BLaER1 treated with 17β-estradiol and CSF1 and Interleukin-3, amounts not matched to agents 10 nM and 100 nM (cell line): ENCODE results near the gene CCDC174.
A peak's percentile ranks its signal among the peaks of the same experiment; 100 is the strongest.

Experiments used
- H3K27ac ChIP-seq, 11 experiments: shearing (Covaris generic); formaldehyde crosslinking; 2 replicates each; pipeline ENCODE4 v1.8.1; 2022
- H3K27me3 ChIP-seq, 11 experiments: shearing (Covaris generic); formaldehyde crosslinking; 2 replicates each; pipeline ENCODE4 v1.8.1; 2022
- H3K36me3 ChIP-seq, 11 experiments: shearing (Covaris generic); formaldehyde crosslinking; 2 replicates each; pipeline ENCODE4 v1.8.1; 2022
- H3K4me1 ChIP-seq, 10 experiments: shearing (Covaris generic); formaldehyde crosslinking; 2 replicates each; pipeline ENCODE4 v1.8.1; 2022
- H3K4me2 ChIP-seq, 11 experiments: shearing (Covaris generic); formaldehyde crosslinking; 2 replicates each; pipeline ENCODE4 v1.8.1; 2022
- H3K4me3 ChIP-seq, 10 experiments: shearing (Covaris generic); formaldehyde crosslinking; 2 replicates each; pipeline ENCODE4 v1.8.1; 2022
- H3K9ac ChIP-seq, 11 experiments: shearing (Covaris generic); formaldehyde crosslinking; 2 replicates each; pipeline ENCODE4 v1.8.1; 2022
- H3K9me3 ChIP-seq, 11 experiments: shearing (Covaris generic); formaldehyde crosslinking; replicated peaks in 1 of 11; 2 replicates each; pipeline ENCODE4 v1.8.1; 2022
- H4K20me1 ChIP-seq, 11 experiments: shearing (Covaris generic); formaldehyde crosslinking; 2 replicates each; pipeline ENCODE4 v1.8.1; 2022
- Cebpa-rat ChIP-seq, 11 experiments: shearing (Covaris generic); IDR thresholded peaks; 2 replicates each; pipeline ENCODE4 v1.8.1; 2022

CCDC174 gene

GRCh38 chr3:14700891-14701290 is 49.3 kb downstream of the CCDC174 start:
- no peaks in the 10 kb centered on the region; a peak in 1 of 22 replicates for H3K9me3 ChIP-seq
- H3K27me3 ChIP-seq = no peaks in the 10 kb centered on the region
- no peak overlapping the region for H3K27ac ChIP-seq
- no peak overlapping the region for H3K9ac ChIP-seq
- no peak for TF ChIP-seq Cebpa-rat (IDR thresholded peaks at IDR 0.05)
- no peak overlapping the region for H3K4me2 ChIP-seq
- H3K4me1 ChIP-seq = no peaks in the 10 kb centered on the region
- H3K4me3 ChIP-seq = no peak overlapping the region
- no peaks in the 10 kb centered on the region for H4K20me1 ChIP-seq
- no peaks in the 10 kb centered on the region for H3K36me3 ChIP-seq

DNA sequence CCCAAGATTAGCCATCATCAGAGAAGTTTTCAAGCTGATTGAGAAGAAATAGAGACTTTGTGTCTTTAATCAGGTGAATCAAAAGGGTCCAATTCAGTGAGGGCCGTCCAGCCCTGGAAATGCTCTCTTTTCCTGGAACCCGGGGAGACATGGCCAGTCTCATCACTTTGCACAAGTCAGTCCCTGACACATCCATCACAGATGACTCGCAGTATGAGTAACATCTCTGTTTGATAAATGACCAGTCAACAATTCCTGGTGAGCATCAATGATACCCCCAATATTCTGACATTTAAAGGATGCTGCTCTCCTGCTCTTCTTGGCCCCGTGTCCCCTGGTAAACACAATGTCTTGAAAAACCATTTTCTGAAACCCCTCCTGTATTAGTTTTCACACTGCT is 50.1 kb downstream of the CCDC174 start:
- no peak overlapping the region for H3K9ac ChIP-seq
- no peaks in the 10 kb centered on the region for H4K20me1 ChIP-seq
- TF ChIP-seq Cebpa-rat (IDR thresholded peaks at IDR 0.05) = no peak
- H3K27me3 ChIP-seq = no peaks in the 10 kb centered on the region
- H3K27ac ChIP-seq = no peak overlapping the region
- no peaks in the 10 kb centered on the region; a peak in 1 of 22 replicates for H3K9me3 ChIP-seq
- H3K4me2 ChIP-seq = no peak overlapping the region
- no peaks in the 10 kb centered on the region for H3K36me3 ChIP-seq
- no peak overlapping the region for H3K4me3 ChIP-seq
- H3K4me1 ChIP-seq = peaks cover 0 to 5% (median 0%) of the 10 kb centered on the region in 10 experiments; a peak in 1 of 20 replicates

- H3K4me1 ChIP-seq = peaks cover 0 to 9% (median 0%) of the 10 kb centered on the region in 10 experiments; a peak in 1 of 20 replicates
- peaks cover 0 to 3% (median 0%) of the 10 kb centered on the region in 11 experiments; a peak in 2 of 22 replicates for H3K9me3 ChIP-seq
- no peak overlapping the region for H3K27ac ChIP-seq
- H3K9ac ChIP-seq = no peak overlapping the region
- H3K36me3 ChIP-seq = no peaks in the 10 kb centered on the region
- no peak overlapping the region for H3K4me3 ChIP-seq
- no peak for TF ChIP-seq Cebpa-rat (IDR thresholded peaks at IDR 0.05)
- H4K20me1 ChIP-seq = no peaks in the 10 kb centered on the region
- no peaks in the 10 kb centered on the region for H3K27me3 ChIP-seq
- H3K4me2 ChIP-seq = no peak overlapping the region
These were observed 51.7 kb downstream of the CCDC174 start for GRCh38 chr3:14703128-14703750.

GRCh38 chr3:14703791-14704190 is 52.2 kb downstream of the CCDC174 start:
- no peak for TF ChIP-seq Cebpa-rat (IDR thresholded peaks at IDR 0.05)
- no peak overlapping the region for H3K4me3 ChIP-seq
- no peaks in the 10 kb centered on the region for H3K27me3 ChIP-seq

DNA sequence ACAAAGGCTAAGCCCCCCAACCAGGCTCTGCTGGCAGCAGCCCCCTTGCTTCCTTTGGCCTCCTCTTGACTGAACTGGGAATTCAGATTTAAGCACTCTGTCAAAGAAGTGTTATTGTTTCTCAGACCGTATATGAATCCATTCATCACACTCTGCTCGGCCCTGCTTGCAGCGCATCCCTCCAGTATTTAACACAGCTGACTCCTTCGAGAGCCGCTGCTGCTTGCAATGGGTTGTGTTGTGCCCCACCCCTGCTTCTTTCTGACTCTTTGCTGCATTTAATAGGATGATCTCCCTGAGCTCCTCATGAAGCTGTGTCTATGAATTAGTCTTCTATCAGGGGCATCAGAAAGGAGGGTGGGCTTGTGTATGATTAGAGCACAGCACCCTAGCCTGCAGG is 54.5 kb downstream of the CCDC174 start:
- H4K20me1 ChIP-seq = no peaks in the 10 kb centered on the region
- peaks cover 0 to 8% (median 0%) of the 10 kb centered on the region in 11 experiments; a peak in 2 of 22 replicates for H3K9me3 ChIP-seq
- H3K4me2 ChIP-seq = peak overlapping the region in 1 of 11 experiments; percentile 13; a peak in 1 of 22 replicates
- peaks cover 0 to 9% (median 0%) of the 10 kb centered on the region in 10 experiments; a peak in 1 of 20 replicates for H3K4me1 ChIP-seq
- no peaks in the 10 kb centered on the region for H3K27me3 ChIP-seq
- no peaks in the 10 kb centered on the region for H3K36me3 ChIP-seq
- no peak overlapping the region for H3K4me3 ChIP-seq
- no peak overlapping the region for H3K9ac ChIP-seq
- no peak overlapping the region for H3K27ac ChIP-seq
- no peak for TF ChIP-seq Cebpa-rat (IDR thresholded peaks at IDR 0.05)

More at GRCh38 chr3:14703791-14704190, 52.2 kb downstream of the CCDC174 start:
- H3K4me2 ChIP-seq = no peak overlapping the region
- peaks cover 0 to 9% (median 0%) of the 10 kb centered on the region in 10 experiments; a peak in 1 of 20 replicates for H3K4me1 ChIP-seq
- no peak overlapping the region for H3K27ac ChIP-seq
- no peak overlapping the region for H3K9ac ChIP-seq
- H4K20me1 ChIP-seq = no peaks in the 10 kb centered on the region
- peaks cover 0 to 7% (median 0%) of the 10 kb centered on the region in 11 experiments; a peak in 2 of 22 replicates for H3K9me3 ChIP-seq
- H3K36me3 ChIP-seq = no peaks in the 10 kb centered on the region

DNA sequence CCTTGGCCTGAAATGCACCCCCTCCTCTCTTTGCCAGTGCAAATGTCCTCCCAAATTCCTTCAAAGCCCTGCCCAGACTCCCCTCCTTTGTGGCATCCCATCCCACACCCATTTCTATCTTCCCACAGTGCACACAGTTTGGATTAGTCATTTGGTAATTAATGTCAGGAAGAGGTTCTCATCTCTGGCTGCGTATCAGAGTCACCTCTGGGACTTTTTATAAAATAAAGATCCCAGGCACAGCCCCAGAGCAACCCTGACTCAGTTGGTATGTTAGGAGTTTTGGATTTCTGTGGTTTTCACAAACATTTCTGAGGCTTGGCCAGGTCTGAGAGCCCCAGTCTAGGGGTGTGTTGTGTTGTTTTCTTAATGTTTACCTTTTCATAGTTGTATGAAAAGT is 65.0 kb downstream of the CCDC174 start:
- H4K20me1 ChIP-seq = no peaks in the 10 kb centered on the region
- no peaks in the 10 kb centered on the region for H3K4me1 ChIP-seq
- no peaks in the 10 kb centered on the region for H3K27me3 ChIP-seq
- H3K9ac ChIP-seq = no peak overlapping the region
- no peak overlapping the region for H3K4me3 ChIP-seq
- peaks cover 0 to 6% (median 0%) of the 10 kb centered on the region in 11 experiments; a peak in 1 of 22 replicates for H3K36me3 ChIP-seq
- H3K9me3 ChIP-seq = peaks cover 8 to 23% (median 15%) of the 10 kb centered on the region in 11 experiments; a peak in 16 of 22 replicates
- TF ChIP-seq Cebpa-rat (IDR thresholded peaks at IDR 0.05) = no peak
- H3K4me2 ChIP-seq = no peak overlapping the region
- no peak overlapping the region for H3K27ac ChIP-seq

DNA sequence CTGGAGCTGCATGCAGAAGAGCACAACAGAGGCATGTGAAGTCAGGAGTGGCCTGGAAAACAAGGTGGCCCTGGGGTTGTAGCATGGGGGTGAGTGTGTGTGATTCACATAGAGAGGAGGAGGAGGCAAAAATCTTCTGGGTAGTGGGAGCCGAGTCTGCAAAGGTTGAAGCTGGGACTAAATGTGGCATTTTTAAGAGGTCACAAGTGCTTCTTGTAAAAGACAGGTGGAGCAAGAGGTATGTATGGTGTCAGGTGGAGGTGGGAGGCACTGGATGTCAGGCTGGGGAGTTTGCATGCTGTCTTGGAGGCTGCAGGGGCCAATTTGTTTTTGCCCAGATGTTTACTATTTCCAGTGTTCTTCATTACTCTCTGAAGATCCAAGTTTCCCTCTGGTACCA is 65.7 kb downstream of the CCDC174 start:
- Histone ChIP-seq H3K27ac (no peak overlapping the region), H3K36me3 (peaks cover 0 to 6% (median 0%) of the 10 kb centered on the region in 11 experiments; a peak in 1 of 22 replicates), H3K9ac (no peak overlapping the region), H3K4me2 (no peak overlapping the region), H4K20me1 (no peaks in the 10 kb centered on the region), H3K4me3 (no peak overlapping the region), H3K27me3 (no peaks in the 10 kb centered on the region), H3K4me1 (no peaks in the 10 kb centered on the region), H3K9me3 (peaks cover 8 to 18% (median 12%) of the 10 kb centered on the region in 11 experiments; a peak in 16 of 22 replicates)
- TF ChIP-seq Cebpa-rat (IDR thresholded peaks at IDR 0.05) = no peak

DNA sequence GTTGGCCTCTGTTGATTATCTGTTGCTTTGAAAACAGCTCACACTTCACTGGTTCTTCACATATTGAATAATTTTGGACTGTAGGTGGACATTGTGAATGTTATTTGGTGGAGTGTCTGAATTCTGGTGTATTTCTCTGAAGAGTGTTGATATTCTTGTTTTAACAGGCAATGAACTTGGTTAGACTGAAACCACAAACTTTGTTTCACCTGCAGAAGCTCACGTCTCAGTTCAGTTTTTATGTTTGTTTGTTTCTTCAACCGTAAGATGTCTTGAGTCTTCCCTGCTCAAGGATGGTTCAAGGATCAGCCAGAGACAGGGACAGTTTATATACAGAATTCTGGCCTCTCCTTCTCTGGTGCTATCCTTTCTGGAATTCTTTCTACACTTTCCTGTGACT is 67.0 kb downstream of the CCDC174 start:
- H4K20me1 ChIP-seq = no peaks in the 10 kb centered on the region
- H3K36me3 ChIP-seq = peaks cover 0 to under 1% (median 0%) of the 10 kb centered on the region in 11 experiments; a peak in 1 of 22 replicates
- H3K4me1 ChIP-seq = no peaks in the 10 kb centered on the region
- no peak for TF ChIP-seq Cebpa-rat (IDR thresholded peaks at IDR 0.05)
- no peak overlapping the region for H3K4me3 ChIP-seq
- H3K27ac ChIP-seq = no peak overlapping the region
- no peak overlapping the region for H3K9ac ChIP-seq
- no peaks in the 10 kb centered on the region for H3K27me3 ChIP-seq
- peaks cover 0 to 6% (median 1%) of the 10 kb centered on the region in 11 experiments; a peak in 13 of 22 replicates for H3K9me3 ChIP-seq
- H3K4me2 ChIP-seq = no peak overlapping the region

- TF ChIP-seq Cebpa-rat (IDR thresholded peaks at IDR 0.05) = no peak
- Histone ChIP-seq H3K9me3 (peaks cover 0 to 1% (median 0%) of the 10 kb centered on the region in 11 experiments; a peak in 2 of 22 replicates), H3K4me1 (no peaks in the 10 kb centered on the region), H3K27ac (no peak overlapping the region), H4K20me1 (no peaks in the 10 kb centered on the region), H3K27me3 (no peaks in the 10 kb centered on the region), H3K4me3 (no peak overlapping the region), H3K9ac (no peak overlapping the region), H3K4me2 (no peak overlapping the region), H3K36me3 (no peaks in the 10 kb centered on the region)
These were observed 67.4 kb downstream of the CCDC174 start for GRCh38 chr3:14719006-14719405.
